Middle frontal gyrus (tissue), 1 donor: ENCODE results near the gene CRNKL1.
"Not testable (repeated sequence)": the region's sequence is repeated elsewhere in the genome, so short reads cannot be mapped to it uniquely, and the experiment has no call there.

Experiments used
- DNase-seq: peaks from one replicate; pipeline ENCODE4 v3.0.0-alpha.2; 2015; ENCODE audit warnings: low spot score; ENCODE audit errors: extremely low spot score

Gene CRNKL1

DNA sequence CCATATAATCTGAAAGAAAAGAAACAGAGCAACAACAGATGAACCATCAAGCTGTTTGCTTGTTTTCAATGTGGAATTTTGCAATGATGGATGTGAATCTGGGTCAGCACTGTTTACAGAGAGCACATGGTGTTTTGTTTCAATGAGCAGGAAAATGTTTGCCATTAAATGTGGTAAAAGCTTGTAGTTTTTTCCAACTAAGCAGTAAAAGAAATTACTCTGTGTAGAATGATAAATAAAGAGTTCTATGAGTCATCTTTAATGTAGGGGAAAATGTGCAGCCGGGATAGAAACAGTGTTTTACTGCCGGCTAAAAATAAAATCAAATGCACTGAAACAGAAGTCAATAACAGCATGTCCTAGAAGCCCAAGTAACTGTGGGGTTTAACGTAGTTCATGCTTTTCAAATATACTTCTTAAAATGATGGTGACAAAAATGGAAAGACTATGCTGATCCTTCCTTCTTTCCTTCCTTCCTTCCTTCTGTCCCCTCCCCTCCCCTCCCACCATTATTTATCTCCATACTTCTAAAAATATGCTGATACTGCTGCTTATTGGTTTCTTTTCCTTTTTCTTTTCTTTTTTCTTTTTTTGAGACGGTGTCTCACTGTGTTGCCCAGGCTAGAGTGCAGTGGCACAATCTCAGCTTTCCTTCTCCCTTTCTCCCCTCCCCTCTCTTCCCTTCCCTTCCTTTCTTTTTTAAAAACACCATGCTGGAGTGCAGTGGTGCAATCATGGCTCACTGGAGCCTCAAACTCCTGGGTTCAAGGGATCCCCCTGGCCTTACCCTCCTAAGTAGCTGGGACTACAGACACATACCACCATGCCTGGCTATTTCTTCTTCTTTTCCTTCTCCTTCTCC is 41.4 kb downstream of the CRNKL1 start:
- DNase-seq, result peak; percentile 42

DNA sequence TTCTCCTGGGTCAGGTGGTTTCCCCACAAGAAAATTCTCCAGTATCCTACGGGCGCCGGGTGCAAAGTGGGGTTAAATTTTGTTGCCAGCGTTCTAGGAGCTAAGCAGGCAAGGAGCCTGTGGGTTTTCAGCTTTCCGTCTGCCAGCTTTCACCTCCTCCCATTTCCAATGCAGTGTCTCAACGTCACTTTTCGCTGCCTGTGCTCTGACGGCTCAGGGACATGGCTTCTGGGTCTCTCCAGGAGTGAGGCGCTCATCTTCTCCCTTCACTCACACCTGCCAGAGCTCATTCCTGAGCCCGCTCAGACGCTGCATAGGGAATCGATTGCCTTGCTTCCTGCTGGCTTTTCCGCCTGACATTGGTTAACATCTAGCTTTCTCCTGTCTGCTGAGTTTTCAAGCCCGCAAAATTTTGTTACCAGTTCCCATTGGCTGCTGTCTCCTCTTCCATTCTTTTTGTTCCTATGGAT is 42.4 kb downstream of the CRNKL1 start:
- DNase-seq, result no peak

DNA sequence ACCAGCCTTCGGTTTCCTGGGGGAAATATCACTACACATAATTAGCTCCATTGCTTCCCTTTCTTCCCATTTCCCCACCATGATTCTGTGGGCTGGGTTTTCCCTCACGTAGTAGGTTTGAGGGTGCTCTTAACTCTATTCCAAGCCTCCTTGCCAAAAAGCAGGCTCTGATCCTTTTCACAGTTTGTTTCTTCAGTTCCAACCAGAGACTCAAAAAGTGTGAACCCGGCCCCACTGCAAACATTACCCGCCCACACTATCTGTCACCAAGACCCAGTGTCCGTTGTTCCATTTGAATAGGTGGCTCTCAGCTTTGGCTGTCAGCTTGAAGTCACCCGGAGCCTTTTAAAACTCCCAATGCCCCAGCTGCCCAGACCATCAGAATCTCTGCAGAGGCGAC is 46.9 kb downstream of the CRNKL1 start:
- no peak for DNase-seq

DNA sequence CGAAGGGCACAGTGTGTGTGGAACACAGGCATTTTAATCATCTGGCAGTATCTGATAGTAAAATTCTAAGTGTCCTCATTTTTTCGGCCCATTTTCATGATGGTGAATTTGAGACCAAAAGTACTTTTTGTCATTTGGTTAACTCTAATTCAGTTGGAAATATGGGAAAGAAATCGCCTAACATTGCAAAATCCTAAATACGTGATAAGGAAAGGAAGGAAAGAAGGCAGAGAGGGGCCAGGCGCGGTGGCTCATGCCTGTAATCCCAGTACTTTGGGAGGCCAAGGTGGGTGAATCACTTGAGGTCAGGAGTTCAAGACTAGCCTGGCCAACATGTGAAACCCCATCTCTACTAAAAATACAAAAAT is 48.3 kb downstream of the CRNKL1 start:
- not testable (repeated sequence) for DNase-seq

DNA sequence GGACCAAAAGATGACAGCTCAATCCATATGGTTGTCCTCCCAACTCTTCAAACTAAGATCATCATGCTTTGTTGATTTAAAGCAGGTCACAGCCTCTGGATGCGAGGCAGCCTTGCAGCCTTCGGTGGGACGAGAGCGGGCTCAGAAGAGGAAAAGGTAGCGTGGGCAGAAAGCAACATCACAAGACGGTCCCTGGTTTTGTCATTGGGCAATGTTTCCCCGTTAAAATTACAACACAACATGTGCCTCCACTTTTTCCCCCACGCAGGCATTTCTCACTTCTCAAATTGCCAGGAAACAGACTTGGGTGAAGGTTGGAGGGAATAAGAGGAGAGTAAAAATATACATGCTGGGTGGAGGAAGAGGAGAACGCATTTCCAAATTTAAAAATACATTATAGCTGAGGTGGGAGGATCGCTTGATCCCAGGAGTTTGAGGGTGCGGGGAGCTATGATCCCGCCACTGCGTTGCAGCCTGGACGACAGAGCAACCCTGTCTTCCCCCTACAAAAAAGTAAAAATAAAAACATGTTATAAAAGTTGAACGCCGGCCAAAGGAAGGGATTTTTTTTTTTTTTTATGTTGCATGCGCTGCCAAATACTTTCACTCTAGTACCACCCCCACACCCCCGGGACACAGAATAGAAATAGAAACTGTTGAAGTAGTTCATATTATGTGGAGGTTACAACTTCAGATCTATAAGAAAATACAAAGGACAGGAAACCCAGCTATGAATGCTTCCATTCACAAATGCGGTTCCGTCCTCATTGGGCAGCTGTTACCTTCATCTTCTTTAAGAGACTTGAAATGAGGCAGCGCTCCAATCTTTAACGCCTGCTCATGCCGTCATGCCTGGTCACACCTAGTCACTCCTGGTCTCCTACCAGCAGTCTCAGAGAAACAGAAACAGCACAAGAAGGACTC is 49.0 kb downstream of the CRNKL1 start:
- DNase-seq, result peak; percentile 65

DNA sequence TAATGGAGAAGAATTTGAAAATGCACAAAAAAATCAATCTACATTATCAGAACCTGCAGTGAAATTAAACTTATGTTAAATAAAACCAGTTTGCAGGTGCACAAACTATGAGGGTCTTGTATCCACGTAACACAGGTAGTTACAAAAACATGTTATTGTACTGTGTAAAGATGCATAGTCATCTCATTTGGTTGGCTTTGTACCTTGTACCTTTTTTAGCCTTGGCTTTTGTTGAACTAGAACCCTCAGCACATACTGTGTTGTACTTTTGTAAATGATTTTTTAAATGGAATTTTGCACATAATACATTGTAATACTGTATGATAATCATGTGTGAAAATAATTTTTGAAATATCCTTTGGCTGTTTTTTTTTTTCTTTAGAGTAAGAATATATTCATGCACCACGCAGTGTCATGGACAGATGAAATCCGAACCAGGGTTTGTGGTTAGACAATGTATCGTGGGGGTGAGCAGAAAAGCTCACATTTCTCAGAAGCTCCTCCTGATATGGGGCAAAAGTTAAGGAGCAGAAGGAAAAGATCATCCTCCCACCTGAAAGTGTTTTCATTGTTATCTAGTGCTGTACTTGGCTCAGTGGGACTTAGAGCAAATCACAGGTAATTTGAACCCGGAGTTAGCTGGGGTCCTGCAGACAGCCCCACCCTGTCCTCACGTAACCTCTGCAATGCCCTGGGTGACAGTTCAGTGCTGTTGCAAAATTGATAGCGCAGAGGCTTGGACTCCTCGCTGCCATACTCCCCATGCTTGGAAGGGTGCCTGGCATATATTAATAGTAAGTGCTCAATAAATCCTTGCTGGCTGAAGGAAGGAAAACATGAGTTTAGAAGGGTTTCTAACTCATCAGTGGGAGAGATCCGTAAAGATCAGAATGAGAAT is 49.9 kb downstream of the CRNKL1 start:
- no peak for DNase-seq

DNA sequence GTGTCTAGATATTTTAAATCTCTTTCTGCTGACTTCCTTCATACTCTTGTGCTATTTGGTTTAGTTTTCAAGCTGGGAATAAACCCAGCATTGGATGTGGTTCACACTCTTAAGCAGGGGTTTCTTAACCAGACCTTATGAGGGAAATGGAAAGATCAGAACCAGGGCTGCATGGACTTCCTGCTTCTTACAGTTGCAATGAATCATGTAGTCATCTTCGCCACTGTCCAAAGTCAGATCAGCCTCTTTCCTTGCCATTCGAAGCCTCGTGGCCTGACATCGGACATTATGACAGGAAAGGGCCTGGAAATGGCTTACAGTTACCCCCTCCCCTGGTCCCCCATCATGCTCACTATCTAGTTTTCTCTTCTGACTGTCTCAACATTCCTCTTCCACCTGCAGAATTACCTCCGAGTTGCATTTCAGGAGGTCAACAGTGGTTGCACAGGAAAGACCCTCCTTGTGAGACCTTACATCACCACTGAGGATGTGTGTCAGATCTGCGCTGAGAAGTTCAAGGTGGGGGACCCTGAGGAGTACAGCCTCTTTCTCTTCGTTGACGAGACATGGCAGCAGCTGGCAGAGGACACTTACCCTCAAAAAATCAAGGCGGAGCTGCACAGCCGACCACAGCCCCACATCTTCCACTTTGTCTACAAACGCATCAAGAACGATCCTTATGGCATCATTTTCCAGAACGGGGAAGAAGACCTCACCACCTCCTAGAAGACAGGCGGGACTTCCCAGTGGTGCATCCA is 51.9 kb downstream of the CRNKL1 start:
- no peak for DNase-seq

DNA sequence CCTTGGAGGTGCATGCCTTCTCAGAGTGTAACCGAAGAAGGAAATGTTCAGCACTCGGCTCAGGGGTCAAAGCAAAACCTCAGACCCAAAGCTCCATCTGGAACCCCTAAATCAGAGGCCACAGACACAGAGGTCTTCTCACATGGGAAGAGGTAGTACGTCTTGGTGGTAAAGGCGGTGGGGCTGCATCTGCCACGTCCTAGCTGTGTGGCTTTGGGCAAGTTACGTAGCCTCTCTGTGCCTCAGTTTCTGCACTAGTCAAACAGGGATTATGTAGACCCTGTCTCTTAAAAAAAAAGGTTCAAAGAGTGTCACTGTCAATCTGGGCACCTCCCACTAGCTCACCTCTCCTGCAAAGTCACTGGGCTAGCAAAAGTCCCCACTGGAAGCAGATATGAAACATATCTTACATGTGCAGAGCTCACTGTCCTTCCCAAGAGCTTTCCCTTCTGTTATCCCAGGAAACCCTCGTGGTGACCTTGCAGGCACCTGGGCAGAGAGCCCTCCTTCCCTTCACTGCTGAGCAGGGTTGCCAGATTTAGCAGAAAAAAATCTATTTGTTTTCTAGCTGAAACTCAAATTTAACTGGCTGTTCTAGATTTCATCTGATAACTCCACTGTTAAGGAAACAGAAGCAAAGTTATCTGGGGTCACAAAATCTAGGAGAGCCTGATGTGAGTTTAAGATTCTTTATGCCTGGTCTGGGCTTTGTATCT is 53.1 kb downstream of the CRNKL1 start:
- DNase-seq, result no peak

DNA sequence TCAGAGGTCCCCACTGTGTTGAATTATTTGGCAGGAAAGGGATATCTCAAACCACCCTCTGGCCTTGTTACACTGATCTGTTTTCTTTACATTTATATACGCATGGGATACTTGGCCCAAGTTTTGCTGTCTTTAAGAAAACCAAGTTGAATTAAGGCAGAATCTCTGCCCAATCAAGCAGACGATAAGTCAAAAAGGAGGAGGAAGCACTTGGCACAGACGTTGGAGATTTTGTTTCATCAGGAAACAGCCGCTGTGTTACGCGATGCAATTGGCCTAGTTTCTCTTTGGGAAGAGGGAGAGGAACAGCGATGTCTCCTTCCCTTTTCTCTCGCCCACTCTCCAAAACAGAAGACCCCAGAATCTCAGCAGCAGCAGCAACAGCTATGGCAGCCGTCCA is 55.3 kb downstream of the CRNKL1 start:
- DNase-seq, result peak; percentile 33

DNA sequence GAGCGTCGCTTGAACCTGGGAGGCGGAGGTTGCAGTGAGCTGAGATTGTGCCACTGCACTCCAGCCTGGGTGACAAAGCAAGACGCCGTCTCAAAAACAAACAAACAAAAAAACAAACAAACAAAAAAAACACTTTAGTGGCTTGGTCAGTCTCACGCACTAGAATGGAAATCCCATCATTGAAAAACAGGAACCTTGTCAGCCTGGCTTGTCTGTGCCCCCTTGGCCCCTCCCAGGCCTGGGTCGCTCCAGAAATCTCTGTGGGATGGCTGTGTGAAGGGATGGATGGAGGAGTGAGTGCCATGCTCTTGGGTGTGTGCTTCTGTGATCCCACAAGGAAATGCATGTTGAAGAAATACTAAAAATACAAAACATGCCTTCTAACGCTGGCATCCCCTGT is 56.0 kb downstream of the CRNKL1 start:
- no peak for DNase-seq

DNA sequence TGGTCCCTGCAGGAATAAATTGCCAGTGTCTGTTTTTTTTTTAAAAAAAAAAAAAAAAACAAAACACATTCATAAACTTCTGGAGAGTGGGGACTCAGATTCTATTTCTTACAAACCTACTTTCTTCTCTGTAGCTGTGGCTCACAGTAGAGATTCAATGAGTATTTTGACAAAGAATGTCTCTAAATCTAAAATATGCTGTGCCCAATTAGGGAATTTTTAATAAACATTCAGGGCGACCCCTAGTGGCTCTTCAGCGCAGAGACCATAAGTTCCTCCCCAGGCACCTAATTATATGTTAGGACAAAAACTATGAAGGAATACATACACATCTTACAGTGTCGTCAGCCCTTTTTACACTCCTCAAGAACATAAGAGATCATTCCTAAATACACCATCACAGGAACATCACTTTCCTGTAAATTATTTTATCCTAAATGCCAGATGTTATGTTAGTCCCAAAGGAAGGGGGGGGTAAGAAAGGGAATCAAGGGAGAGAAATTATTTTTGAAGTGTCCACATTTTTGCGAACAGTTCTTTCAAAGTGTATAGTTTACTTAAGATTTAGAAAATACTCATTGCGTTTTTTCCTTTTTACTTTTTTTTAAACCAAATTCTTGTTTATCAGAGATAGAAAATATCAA is 56.9 kb downstream of the CRNKL1 start:
- peak; percentile 62 for DNase-seq

DNA sequence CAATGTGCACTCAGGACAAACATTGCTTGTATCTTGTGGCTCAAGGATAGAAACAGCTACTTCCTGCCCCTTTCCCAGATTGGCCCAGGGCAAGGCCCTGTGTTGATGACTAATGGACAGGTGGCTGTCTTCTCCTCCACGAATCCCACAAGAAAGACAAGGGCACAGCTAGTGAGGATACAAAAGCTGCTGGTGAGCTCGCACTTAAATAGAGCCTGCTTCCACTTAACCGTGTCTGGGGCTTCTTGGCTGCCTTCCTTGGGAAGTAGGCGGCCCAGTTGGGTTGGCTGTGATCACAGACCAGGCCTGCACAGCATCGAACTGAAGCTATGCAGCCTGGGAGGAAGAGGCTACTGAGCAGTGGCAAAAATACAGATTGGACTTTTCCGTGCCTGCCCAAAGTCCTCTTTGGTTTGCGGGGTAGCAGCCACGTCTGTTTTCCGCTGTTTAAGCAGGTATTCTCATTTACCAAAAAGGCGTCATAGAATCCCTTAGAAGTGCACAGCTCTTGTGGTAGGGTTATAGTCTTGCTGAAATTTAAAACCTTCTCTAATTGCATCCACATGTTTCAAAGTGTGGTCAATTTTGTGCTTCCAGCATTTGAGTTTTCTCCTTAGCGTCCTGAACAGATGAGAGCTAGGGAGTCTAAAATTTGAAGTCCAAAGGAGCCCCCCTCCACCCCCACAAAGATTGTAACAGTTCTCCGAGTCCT is 58.2 kb downstream of the CRNKL1 start:
- DNase-seq, result no peak

DNA sequence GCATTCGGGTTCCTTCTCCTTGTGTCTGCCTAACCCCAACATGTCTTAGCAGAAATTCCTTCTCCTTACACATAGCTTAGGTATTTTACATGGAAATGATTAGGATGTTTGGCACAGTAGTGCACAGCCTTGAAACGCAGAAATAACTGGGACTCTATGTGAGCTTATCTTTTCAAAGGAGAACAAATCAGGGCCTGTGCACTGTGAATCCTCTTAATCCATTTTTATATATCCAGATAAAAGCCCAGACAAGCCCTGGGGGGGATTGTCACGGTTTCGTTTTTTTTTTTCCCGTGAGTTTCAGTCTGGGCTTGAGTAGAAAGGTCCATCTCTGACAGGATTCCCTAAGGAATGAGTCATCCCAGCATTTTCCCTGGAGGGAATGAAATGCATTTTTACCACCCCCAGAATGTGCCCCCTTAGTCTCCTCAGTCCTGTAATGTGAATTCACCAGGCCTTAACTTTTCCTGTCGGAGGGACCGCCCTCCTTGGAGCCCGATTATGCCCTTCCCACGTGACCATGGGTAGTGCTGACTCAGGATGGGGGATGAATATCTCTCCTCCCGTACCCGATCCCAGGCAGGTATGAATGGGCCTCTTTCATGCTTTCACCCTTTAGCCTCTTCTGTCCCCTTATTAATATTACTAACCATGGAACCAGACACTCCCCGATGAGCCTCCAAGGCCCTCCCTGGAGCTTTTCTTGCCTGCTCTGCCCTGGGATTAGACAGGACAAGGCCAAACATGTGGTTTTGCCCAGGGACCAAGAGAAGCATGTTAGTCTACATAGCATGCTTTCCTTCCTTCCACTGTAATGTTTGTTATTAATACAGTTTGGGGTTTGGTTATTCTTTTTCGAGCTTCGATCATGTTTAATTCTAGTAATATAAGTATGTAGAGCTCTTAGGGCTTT is 59.0 kb downstream of the CRNKL1 start:
- no peak for DNase-seq

DNA sequence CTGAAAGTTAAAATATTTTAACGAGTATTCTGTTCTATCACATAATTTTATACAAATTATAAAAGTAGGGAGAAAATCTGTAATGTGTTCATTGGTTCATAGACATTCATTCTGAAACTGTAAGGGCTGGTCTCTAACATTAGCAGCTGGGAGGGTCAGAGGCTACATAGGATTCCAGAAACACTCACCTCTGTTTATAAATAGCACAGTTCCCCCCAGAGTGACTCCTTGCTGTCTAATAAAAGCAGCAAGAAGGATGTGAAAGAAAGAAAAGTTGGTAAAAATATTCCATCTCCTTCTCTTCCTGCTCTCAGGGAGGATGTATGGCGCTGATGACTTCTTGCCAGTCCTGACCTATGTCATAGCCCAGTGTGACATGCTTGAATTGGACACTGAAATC is 60.4 kb downstream of the CRNKL1 start:
- DNase-seq, result no peak

DNA sequence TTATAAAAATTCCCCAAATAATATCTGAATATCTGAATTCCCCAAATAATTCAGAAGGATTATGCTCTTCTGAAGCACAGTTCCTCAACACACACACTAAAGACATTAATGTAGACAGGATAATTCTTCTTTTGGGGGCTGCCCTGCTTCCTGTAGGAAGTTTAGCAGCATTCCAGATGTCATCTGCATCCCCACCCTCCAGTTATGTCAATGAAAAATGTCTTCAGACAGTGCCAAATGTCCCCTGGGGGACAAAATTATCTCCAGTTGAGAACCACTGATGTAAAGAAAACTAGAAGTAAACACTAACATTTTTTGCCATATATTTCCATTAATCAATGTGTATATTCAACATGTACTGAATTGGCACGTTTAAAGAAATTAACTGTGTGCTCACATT is 61.0 kb downstream of the CRNKL1 start:
- DNase-seq, result no peak

DNA sequence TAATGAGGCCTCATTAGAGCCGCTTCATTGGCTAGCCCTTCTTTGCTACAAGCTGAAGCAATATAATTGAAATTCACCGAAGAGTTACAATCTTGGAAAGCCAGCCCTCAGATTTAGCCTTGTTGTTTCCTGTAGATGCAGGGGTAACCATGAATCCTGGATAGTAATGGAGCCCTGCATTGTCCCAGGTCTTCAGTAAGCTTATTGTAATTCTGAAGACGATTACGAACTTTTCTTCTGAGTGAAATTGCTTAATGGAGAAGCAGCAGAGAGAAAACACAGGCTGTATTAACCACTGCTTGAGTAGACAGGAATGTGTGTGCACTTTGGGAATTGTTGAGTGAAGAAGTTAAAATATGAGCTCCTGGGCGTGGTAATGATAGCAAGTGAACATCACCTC is 61.4 kb downstream of the CRNKL1 start:
- no peak for DNase-seq

DNA sequence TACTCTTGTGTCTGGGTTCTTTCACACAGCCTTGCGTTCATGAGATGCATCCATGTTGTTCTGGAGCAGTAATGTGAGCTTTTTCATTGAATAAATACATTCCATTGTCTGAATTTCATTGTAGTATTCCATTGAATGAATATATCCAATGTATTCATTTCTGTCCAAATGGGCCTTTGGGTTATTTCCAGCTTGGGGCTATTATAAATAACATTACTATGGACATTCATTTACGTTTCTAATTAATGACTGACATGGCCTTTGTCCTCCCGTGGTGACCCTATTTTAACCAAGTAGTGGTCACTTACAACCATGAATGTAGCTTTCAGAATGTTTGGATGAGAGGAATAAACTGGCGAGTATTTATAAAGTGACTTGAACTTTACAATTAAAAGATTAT is 65.2 kb downstream of the CRNKL1 start:
- no peak for DNase-seq

DNA sequence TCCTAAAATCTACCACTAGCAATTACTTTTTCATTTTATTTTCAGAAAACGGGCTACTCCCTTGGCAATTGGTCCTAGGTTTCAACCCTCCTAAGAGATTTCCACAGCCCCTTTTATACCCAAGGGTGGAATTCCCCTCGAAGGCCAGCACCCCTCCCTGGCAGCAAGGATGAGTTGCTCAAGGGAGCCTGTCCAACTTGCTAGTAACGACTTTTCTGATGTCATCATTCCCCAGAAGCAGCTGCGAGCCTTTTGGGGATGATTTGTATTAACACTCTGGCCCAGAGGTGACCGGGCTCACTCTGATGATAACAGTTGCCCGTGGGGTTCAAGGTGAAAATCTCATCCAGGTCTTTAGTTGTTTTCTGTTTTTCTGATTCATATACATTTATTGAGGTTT is 65.8 kb downstream of the CRNKL1 start:
- no peak for DNase-seq
